Measurements from ENCODE around the gene MVB12B. TPM values are rescaled to one million over a fixed set of nuclear protein-coding genes. Genes with fewer than 3 reads are reported as not detected.

Gene MVB12B
- total and polyA plus RNA-seq, 2 donors (not counting 1 experiment from before 2014, with no cell fraction given) = 2.5 to 2.6 TPM

DNA sequence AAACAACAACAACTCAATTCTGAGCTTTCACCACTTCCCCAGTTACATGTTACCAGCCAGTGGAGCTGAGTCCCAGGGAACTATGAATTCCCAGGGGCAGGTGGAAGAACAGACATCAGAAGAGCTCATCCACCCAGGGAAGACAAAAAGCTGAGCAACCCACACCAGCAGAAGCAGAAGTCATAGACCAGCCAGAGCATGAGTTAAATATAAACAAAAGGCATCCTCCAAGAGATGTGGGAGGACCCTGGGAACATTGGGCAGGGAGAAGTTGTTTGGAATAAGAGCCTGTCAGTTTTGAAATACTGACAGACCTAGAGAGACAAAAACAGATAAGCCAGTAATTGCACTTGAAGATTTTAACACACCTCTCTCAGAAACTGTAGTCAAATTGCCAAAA is 184.8 kb downstream of the MVB12B start:
- no peak overlapping the region for H2AFZ ChIP-seq (ENCODE audit: low read length)
- no peak for TF ChIP-seq EZH2 (IDR thresholded peaks at IDR 0.05; ENCODE audit: low read length, missing control alignments)
- TF ChIP-seq, protein P1, sequence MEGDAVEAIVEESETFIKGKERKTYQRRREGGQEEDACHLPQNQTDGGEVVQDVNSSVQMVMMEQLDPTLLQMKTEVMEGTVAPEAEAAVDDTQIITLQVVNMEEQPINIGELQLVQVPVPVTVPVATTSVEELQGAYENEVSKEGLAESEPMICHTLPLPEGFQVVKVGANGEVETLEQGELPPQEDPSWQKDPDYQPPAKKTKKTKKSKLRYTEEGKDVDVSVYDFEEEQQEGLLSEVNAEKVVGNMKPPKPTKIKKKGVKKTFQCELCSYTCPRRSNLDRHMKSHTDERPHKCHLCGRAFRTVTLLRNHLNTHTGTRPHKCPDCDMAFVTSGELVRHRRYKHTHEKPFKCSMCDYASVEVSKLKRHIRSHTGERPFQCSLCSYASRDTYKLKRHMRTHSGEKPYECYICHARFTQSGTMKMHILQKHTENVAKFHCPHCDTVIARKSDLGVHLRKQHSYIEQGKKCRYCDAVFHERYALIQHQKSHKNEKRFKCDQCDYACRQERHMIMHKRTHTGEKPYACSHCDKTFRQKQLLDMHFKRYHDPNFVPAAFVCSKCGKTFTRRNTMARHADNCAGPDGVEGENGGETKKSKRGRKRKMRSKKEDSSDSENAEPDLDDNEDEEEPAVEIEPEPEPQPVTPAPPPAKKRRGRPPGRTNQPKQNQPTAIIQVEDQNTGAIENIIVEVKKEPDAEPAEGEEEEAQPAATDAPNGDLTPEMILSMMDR (conservative IDR thresholded peaks at IDR 0.05 in 1 of 2, IDR thresholded peaks at IDR 0.05 in 1 of 2; ENCODE audit: low read depth in 1 of 2, low read length in 2 of 2) = no peak
- no peak overlapping the region for H3K27ac ChIP-seq (ENCODE audit: insufficient read depth, low read length)
- no peak overlapping the region for H3K9ac ChIP-seq (ENCODE audit: insufficient read depth, low read length)
- no peaks in the 10 kb centered on the region for H3K79me2 ChIP-seq (ENCODE audit: control insufficient read depth, insufficient read depth, low read length)
- no peak overlapping the region for H3K4me3 ChIP-seq (replicated peaks in 1 of 4; ENCODE audit: control extremely low read depth in 1 of 4, insufficient read depth in 1 of 4, low read depth in 3 of 4, low read length in 4 of 4)
- H3K36me3 ChIP-seq (ENCODE audit: control insufficient read depth, insufficient read depth, low read length) = no peaks in the 10 kb centered on the region
- no peaks in the 10 kb centered on the region for H3K9me3 ChIP-seq (ENCODE audit: control insufficient read depth, insufficient read depth, low read depth, low read length)
- no peak for DNase-seq (ENCODE audit: low read depth in 2 of 2)
- peaks cover 7% of the 10 kb centered on the region for H3K27me3 ChIP-seq (ENCODE audit: control insufficient read depth, insufficient read depth, low read length)
- H3K4me1 ChIP-seq (ENCODE audit: control insufficient read depth, extremely low read depth, insufficient read depth, low read length) = peaks cover under 1% of the 10 kb centered on the region
- no peaks in the 10 kb centered on the region for H4K20me1 ChIP-seq (ENCODE audit: control insufficient read depth, extremely low read depth, insufficient read depth, low read length)
- H3K4me2 ChIP-seq (ENCODE audit: extremely low read depth, insufficient read depth, low read length) = no peak overlapping the region

DNA sequence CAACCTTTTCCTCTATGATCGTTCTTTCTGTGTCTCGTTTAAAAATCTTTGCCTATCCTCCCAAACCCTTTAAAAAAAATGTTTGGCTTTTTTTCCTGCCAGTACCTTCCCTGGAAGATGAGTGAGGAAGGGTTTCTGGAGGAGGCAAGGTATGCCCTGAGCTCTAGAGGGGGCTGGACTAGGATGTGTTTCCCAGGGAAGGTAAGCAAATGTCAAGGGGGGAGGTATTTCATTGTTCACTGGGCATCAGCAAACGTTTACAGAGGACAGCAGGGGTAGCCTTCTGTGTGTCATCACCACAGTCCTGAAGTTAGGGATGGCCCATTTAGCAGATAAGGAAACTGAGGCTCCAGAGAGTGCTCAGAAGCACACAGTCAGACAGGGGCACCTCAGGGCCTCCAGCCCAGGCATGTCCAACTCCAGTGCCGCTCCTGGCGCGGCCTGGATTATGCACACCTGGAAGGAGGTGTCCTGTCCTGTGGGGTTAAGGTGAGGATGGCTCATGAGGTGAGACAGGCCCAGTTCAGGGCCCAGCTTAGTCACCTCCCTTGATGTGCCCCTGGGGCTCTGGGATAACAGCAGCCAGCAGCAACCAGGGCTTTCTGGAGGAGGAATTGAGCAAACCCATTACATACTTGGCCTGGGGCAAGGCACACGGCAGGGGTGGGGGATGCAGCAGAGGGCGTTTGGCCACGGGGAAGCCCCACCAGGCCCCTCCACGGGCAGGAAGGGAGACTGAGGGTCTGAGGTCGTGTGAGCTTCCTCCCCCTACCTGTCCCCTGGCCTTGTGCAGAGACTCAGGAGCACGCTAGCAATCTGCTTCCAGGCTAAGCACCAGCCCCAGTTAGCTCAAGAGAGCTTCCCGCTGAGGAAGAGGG is 186.8 kb downstream of the MVB12B start:
- Histone ChIP-seq H3K79me2 (ENCODE audit: control insufficient read depth, insufficient read depth, low read length) (no peaks in the 10 kb centered on the region), H3K4me1 (ENCODE audit: control insufficient read depth, extremely low read depth, insufficient read depth, low read length) (peaks cover 8% of the 10 kb centered on the region), H3K4me2 (ENCODE audit: extremely low read depth, insufficient read depth, low read length) (no peak overlapping the region), H3K27me3 (ENCODE audit: control insufficient read depth, insufficient read depth, low read length) (peaks cover 7% of the 10 kb centered on the region), H3K36me3 (ENCODE audit: control insufficient read depth, insufficient read depth, low read length) (no peaks in the 10 kb centered on the region), H2AFZ (ENCODE audit: low read length) (no peak overlapping the region), H3K9me3 (ENCODE audit: control insufficient read depth, insufficient read depth, low read depth, low read length) (no peaks in the 10 kb centered on the region), H4K20me1 (ENCODE audit: control insufficient read depth, extremely low read depth, insufficient read depth, low read length) (no peaks in the 10 kb centered on the region), H3K4me3 (replicated peaks in 1 of 4; ENCODE audit: control extremely low read depth in 1 of 4, insufficient read depth in 1 of 4, low read depth in 3 of 4, low read length in 4 of 4) (no peak overlapping the region), H3K27ac (ENCODE audit: insufficient read depth, low read length) (no peak overlapping the region), H3K9ac (ENCODE audit: insufficient read depth, low read length) (no peak overlapping the region)
- TF ChIP-seq, protein P1 (conservative IDR thresholded peaks at IDR 0.05 in 1 of 2, IDR thresholded peaks at IDR 0.05 in 1 of 2; ENCODE audit: low read depth in 1 of 2, low read length in 2 of 2) = no peak
- TF ChIP-seq EZH2 (IDR thresholded peaks at IDR 0.05; ENCODE audit: low read length, missing control alignments) = peak; percentile 29
- DNase-seq (ENCODE audit: low read depth in 2 of 2) = no peak

GRCh38 chr9:126514037-126514821 is 187.6 kb downstream of the MVB12B start:
- TF ChIP-seq, protein P1 (conservative IDR thresholded peaks at IDR 0.05 in 1 of 2, IDR thresholded peaks at IDR 0.05 in 1 of 2; ENCODE audit: low read depth in 1 of 2, low read length in 2 of 2) = peak in 1 of 2 donors; percentile 27
- TF ChIP-seq EZH2 (IDR thresholded peaks at IDR 0.05; ENCODE audit: low read length, missing control alignments) = peak; percentile 16
- H4K20me1 ChIP-seq (ENCODE audit: control insufficient read depth, extremely low read depth, insufficient read depth, low read length) = no peaks in the 10 kb centered on the region
- H3K4me2 ChIP-seq (ENCODE audit: extremely low read depth, insufficient read depth, low read length) = peak overlapping the region; percentile 49
- peaks cover 8% of the 10 kb centered on the region for H3K4me1 ChIP-seq (ENCODE audit: control insufficient read depth, extremely low read depth, insufficient read depth, low read length)
- peak overlapping the region; percentile 27 for H2AFZ ChIP-seq (ENCODE audit: low read length)
- no peak overlapping the region for H3K27ac ChIP-seq (ENCODE audit: insufficient read depth, low read length)
- H3K36me3 ChIP-seq (ENCODE audit: control insufficient read depth, insufficient read depth, low read length) = no peaks in the 10 kb centered on the region
- H3K27me3 ChIP-seq (ENCODE audit: control insufficient read depth, insufficient read depth, low read length) = peaks cover 14% of the 10 kb centered on the region
- H3K9me3 ChIP-seq (ENCODE audit: control insufficient read depth, insufficient read depth, low read depth, low read length) = no peaks in the 10 kb centered on the region
- H3K9ac ChIP-seq (ENCODE audit: insufficient read depth, low read length) = no peak overlapping the region
- H3K79me2 ChIP-seq (ENCODE audit: control insufficient read depth, insufficient read depth, low read length) = no peaks in the 10 kb centered on the region
- DNase-seq (ENCODE audit: low read depth in 2 of 2) = peak; percentile 28 to 31
- H3K4me3 ChIP-seq (replicated peaks in 1 of 4; ENCODE audit: control extremely low read depth in 1 of 4, insufficient read depth in 1 of 4, low read depth in 3 of 4, low read length in 4 of 4) = peak overlapping the region in 1 of 4 experiments; percentile 22

All from fibroblast of lung (primary cell).